Measurements from ENCODE around the gene SF1. TPM values are rescaled to one million over a fixed set of nuclear protein-coding genes. Genes with fewer than 3 reads are reported as not detected.

SF1 gene
- total and polyA plus RNA-seq, 9 of the 15 experiments (the other 6 are each of a cell fraction or from before 2014, with no cell fraction given), result 13.1 to 334 (median 111) TPM

- in situ Hi-C loops (cut with MboI), result no loop called here
Measured at GRCh38 chr11:64805481-64805880, 27.1 kb upstream of the SF1 start.

GRCh38 chr11:64804346-64805210 is 26.2 kb upstream of the SF1 start:
- DNase-seq (ENCODE audit: extremely low read depth in 1 of 4, low spot score in 3 of 4) (no peak), ATAC-seq (peak; percentile 9; the same call in 1 of the 3 replicates), FAIRE-seq (no peak)
- Histone ChIP-seq H3K9me3 (replicated peaks; ENCODE audit: control insufficient read depth, insufficient read depth, low read depth, low read length) (no peaks in the 10 kb centered on the region), H4K20me1 (replicated peaks; ENCODE audit: control insufficient read depth, insufficient read depth, low read length) (no peaks in the 10 kb centered on the region), H3K27me3 (ENCODE audit: control insufficient read depth in 2 of 2, insufficient read depth in 2 of 2, low read length in 2 of 2) (no peaks in the 10 kb centered on the region), H2AFZ (ENCODE audit: low read depth, low read length) (no peak overlapping the region), H3K4me1 (replicated peaks in 1 of 2; ENCODE audit: control insufficient read depth in 2 of 2, insufficient read depth in 2 of 2, low read length in 2 of 2) (peaks cover 35 to 60% of the 10 kb centered on the region in 2 experiments), H3K36me3 (ENCODE audit: control insufficient read depth, insufficient read depth, low read length) (peaks cover 55% of the 10 kb centered on the region; the same call in 2 of the 3 replicates), H3K9me1 (ENCODE audit: control insufficient read depth, insufficient read depth, low read length) (no peaks in the 10 kb centered on the region), H3K9ac (ENCODE audit: insufficient read depth in 1 of 2, low read depth in 2 of 2, low read length in 2 of 2) (peak overlapping the region; percentile 10 to 87; a peak in 2 of 4 replicates), H3K79me2 (ENCODE audit: control insufficient read depth, insufficient read depth, low read length) (peaks cover 8% of the 10 kb centered on the region), H3K4me2 (ENCODE audit: insufficient read depth, low read length) (peak overlapping the region; percentile 91; the same call in 1 of the 2 replicates), H3K27ac (ENCODE audit: extremely low read depth, low read depth, low read length) (no peak overlapping the region; the same call in 2 of the 3 replicates), H3K4me3 (no peak overlapping the region)
- WGBS (ENCODE audit: insufficient coverage, low coverage, missing lambda C conversion rate), result 89% methylated on average over 26 of the region's 41 CpGs
- ChIA-PET CTCF (ENCODE audit: low intra/inter-chr PET ratio) (interaction anchor here (0.6 to 1.1 kb wide), 3 partner anchors 17 to 164 kb away, joined by 3 to 4 read pairs (median 4); no protein-coding TSS in a partner anchor), POLR2A (interaction anchor here (1.4 kb wide), 1 partner anchor 26 kb away, joined by 4 read pairs; the partner anchor contains the start of gene SF1)
- in situ Hi-C loops (cut with MboI) (no loop called here), intact Hi-C loops (cut with micrococcal nuclease) (loop anchor here (5.0 kb wide), 1 partner anchor 38 kb away; the partner anchor contains the start of gene CDC42BPG)
- no TSS peak for BruUV-seq (replicated peaks)
- TF ChIP-seq CHAMP1 (IDR thresholded peaks at IDR 0.05) (no peak), ZBTB33 (CRISPR knock-in tag; IDR thresholded peaks at IDR 0.05) (peak; percentile 84), CTCF (IDR thresholded peaks at IDR 0.05 in 2 of 3, conservative IDR thresholded peaks at IDR 0.05 in 1 of 3; ENCODE audit: insufficient read depth in 2 of 3, low read depth in 1 of 3, low read length in 3 of 3) (peak; percentile 31 to 51 (median 36); a peak in 5 of 6 replicates), ZNF584 (CRISPR knock-in tag; IDR thresholded peaks at IDR 0.05; ENCODE audit: low read depth) (no peak)

More at GRCh38 chr11:64805481-64805880, 27.1 kb upstream of the SF1 start:
- intact Hi-C loops (cut with micrococcal nuclease), result no loop called here
- no peak overlapping the region for H3K9ac ChIP-seq (ENCODE audit: insufficient read depth in 1 of 2, low read depth in 2 of 2, low read length in 2 of 2)
- ATAC-seq, result no peak
- no TSS peak for BruUV-seq (replicated peaks)
- POLR2A ChIA-PET, result no interaction called here
- no peak for TF ChIP-seq SP1 (CRISPR knock-in tag; IDR thresholded peaks at IDR 0.05)
- CTCF ChIA-PET (ENCODE audit: low intra/inter-chr PET ratio), result interaction anchor here (0.6 kb wide), 1 partner anchor 34 kb away, joined by 3 read pairs; no protein-coding TSS in a partner anchor
- no peak overlapping the region for H3K4me2 ChIP-seq (ENCODE audit: insufficient read depth, low read length)
- peaks cover 33 to 60% of the 10 kb centered on the region in 2 experiments for H3K4me1 ChIP-seq (replicated peaks in 1 of 2; ENCODE audit: control insufficient read depth in 2 of 2, insufficient read depth in 2 of 2, low read length in 2 of 2)
- no peaks in the 10 kb centered on the region for H4K20me1 ChIP-seq (replicated peaks; ENCODE audit: control insufficient read depth, insufficient read depth, low read length)
- no peaks in the 10 kb centered on the region for H3K9me3 ChIP-seq (replicated peaks; ENCODE audit: control insufficient read depth, insufficient read depth, low read depth, low read length)
- H3K9me1 ChIP-seq (ENCODE audit: control insufficient read depth, insufficient read depth, low read length), result no peaks in the 10 kb centered on the region
- no peak overlapping the region for H3K27ac ChIP-seq (ENCODE audit: extremely low read depth, low read depth, low read length)
- no peaks in the 10 kb centered on the region for H3K27me3 ChIP-seq (ENCODE audit: control insufficient read depth in 2 of 2, insufficient read depth in 2 of 2, low read length in 2 of 2)
- DNase-seq (ENCODE audit: extremely low read depth in 1 of 4, low spot score in 3 of 4), result no peak
- H3K4me3 ChIP-seq, result no peak overlapping the region
- H3K79me2 ChIP-seq (ENCODE audit: control insufficient read depth, insufficient read depth, low read length), result peaks cover 15% of the 10 kb centered on the region
- H3K36me3 ChIP-seq (ENCODE audit: control insufficient read depth, insufficient read depth, low read length), result peaks cover 55% of the 10 kb centered on the region; the same call in 2 of the 3 replicates
- no peak overlapping the region for H2AFZ ChIP-seq (ENCODE audit: low read depth, low read length)
- WGBS (ENCODE audit: insufficient coverage, low coverage, missing lambda C conversion rate), result 97% methylated on average over 3 of the region's 9 CpGs
- no peak for FAIRE-seq

Data from K562 (cell line).